HUES6 (cell line): Measurements from ENCODE around the gene ZFR2.
A peak's percentile ranks its signal among the peaks of the same experiment; 100 is the strongest.

Experiments used
- H3K27ac ChIP-seq: 2 replicates; pipeline ENCODE4 v1.7.0; 2013; ENCODE audit warnings: low read depth, mild to moderate bottlenecking, low read length, inconsistent platforms
- H3K27me3 ChIP-seq: 2 replicates; pipeline ENCODE4 v1.6.1; 2013; ENCODE audit warnings: low read length; ENCODE audit not compliant: control insufficient read depth, insufficient read depth
- H3K36me3 ChIP-seq: 2 replicates; pipeline ENCODE4 v1.6.1; 2013; ENCODE audit warnings: low read length; ENCODE audit not compliant: control insufficient read depth, insufficient read depth
- H3K4me1 ChIP-seq: 2 replicates; pipeline ENCODE4 v1.6.1; 2013; ENCODE audit warnings: low read length; ENCODE audit not compliant: control insufficient read depth, insufficient read depth
- H3K4me3 ChIP-seq: 2 replicates; pipeline ENCODE4 v1.5.1; 2013; ENCODE audit warnings: low read depth, low read length
- H3K9ac ChIP-seq: one replicate; pipeline ENCODE4 v1.6.1; 2013; ENCODE audit warnings: mild to moderate bottlenecking, low read length
- H3K9me3 ChIP-seq: 2 replicates; pipeline ENCODE4 v1.6.1; 2013; ENCODE audit warnings: low read depth, low read length; ENCODE audit not compliant: control insufficient read depth, insufficient read depth

ZFR2 gene

DNA sequence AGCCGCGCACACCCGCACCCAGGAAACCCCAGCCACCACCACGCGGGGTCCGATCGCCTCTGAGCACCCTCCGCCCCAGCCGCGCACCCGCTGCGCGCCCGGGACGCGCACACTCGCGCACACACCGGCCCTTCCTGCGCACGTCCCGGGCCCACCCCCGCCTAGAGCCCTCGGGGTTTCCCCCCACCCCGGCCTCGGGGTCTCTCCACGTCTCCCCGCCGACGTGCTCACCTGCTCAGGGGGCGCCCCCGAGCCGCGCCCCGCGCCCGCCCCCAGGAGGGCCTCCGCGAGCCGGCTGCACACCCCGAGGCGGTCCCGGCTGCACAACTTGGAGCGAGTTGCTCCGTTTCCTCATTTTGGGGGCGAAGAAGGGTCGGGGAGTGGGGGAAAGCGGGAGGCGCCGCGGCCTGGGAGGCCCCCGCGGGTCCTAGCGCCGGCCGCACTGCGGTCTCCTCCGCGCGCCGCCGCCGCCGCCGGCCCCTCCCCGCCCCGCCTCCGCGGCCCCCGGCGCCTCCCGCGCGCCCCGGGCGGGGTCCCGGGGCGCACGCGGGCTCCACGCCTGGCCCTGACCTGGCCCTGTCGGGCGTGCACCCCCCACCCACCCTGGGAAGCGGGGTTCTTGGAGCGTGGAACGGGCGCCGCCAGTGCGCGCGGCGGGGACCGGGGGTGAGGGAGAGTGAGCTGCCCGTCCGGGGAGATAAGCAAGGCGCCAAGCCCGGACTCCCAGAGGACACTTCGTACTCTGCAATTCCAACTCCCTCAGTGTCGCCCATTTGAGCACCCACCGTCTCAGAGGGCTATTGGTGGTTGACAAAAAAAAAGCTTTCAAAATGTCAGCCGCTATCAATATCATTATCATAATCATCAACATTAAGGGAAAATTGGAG, 82.7 kb downstream of the ZFR2 start, which contains the start of gene MATK:
MATK (minus strand) TSS at position 444 of the 887 bp plus-strand sequence. CDS start 1,246 bp downstream, outside the sequence.
- no peak within 1 kb of the TSS for H3K27ac ChIP-seq
- H3K4me1 ChIP-seq: peaks cover 9% of the 10 kb centered on the region; the same call in 1 of the 2 replicates
- peaks cover 45% of the 10 kb centered on the region for H3K27me3 ChIP-seq
- peaks cover 8% of the 10 kb centered on the region; the same call in 1 of the 2 replicates for H3K36me3 ChIP-seq
- peak within 1 kb of the TSS; percentile 71 for H3K4me3 ChIP-seq
- peaks cover 15% of the 10 kb centered on the region for H3K9me3 ChIP-seq
- H3K9ac ChIP-seq: peak within 1 kb of the TSS; percentile 65

DNA sequence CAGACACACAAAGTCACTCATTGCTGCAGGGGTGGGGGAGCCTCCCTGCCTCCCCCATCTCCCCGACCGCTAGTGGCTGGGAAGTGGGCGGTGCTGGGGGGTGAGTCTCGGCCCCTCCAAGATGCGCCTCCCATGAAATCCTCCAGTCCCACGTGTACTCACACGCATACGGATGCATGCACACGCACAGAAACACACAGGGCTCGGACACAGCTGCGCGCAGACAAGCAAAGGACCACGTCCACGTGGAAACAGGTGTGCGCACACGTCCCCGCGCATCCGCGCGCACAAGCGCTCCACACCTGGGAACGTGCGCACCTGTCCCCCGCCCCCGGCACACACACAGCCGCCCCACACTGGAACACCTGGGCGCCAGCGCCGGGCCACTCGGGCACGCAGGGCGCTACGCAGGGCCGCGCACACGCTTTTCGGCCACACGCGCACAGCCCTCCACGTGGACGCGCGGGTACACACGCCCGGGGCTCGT, 83.3 kb downstream of the ZFR2 start:
- H3K9me3 ChIP-seq: peaks cover 22% of the 10 kb centered on the region
- peak overlapping the region; percentile 65 for H3K9ac ChIP-seq
- H3K4me1 ChIP-seq: peaks cover 9% of the 10 kb centered on the region; the same call in 1 of the 2 replicates
- H3K27ac ChIP-seq: no peak overlapping the region
- peaks cover 8% of the 10 kb centered on the region; the same call in 1 of the 2 replicates for H3K36me3 ChIP-seq
- H3K27me3 ChIP-seq: peaks cover 40% of the 10 kb centered on the region
- H3K4me3 ChIP-seq: peak overlapping the region; percentile 71

DNA sequence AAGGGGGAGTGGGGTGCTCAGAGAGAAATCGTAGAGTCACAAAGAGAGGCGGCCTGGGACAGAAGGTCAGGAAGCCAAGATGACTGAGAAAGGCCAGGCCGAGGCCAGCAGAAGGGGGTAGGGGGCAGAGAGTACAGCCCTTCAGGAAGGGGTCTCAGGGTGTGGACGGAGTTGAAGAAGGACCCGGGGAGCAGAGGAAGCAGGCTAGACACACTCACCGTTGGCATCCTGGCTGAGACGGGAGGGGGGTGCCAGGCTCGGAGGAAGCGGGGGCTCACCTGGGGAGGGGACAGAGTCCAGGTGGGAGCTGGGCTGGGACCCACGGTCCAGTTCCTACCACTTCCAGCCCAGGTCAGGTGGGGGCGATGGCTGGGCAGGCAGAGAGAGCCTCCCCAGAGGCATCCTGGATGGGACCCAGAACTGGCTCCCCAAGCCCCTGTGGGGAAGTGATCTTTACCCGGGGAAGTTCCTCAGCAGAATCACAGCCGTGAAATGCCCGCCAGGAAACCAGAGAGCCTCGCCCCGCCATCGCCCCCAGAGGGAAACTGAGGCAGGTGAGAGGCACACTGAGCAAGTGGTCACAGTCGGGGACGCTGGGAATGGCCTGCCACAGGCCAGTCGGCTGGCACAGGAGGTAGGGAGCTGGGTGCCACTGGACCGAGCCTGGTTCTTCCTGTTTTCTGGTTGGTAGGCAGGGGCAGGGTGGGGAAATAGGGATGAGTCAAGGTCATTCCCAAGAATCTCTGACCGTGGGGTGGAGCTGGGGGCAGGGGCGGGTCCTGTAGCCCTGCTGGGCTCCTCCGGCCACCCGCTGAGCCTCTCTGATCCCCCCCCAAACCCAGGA, 84.0 kb downstream of the ZFR2 start:
- no peak overlapping the region for H3K27ac ChIP-seq

DNA sequence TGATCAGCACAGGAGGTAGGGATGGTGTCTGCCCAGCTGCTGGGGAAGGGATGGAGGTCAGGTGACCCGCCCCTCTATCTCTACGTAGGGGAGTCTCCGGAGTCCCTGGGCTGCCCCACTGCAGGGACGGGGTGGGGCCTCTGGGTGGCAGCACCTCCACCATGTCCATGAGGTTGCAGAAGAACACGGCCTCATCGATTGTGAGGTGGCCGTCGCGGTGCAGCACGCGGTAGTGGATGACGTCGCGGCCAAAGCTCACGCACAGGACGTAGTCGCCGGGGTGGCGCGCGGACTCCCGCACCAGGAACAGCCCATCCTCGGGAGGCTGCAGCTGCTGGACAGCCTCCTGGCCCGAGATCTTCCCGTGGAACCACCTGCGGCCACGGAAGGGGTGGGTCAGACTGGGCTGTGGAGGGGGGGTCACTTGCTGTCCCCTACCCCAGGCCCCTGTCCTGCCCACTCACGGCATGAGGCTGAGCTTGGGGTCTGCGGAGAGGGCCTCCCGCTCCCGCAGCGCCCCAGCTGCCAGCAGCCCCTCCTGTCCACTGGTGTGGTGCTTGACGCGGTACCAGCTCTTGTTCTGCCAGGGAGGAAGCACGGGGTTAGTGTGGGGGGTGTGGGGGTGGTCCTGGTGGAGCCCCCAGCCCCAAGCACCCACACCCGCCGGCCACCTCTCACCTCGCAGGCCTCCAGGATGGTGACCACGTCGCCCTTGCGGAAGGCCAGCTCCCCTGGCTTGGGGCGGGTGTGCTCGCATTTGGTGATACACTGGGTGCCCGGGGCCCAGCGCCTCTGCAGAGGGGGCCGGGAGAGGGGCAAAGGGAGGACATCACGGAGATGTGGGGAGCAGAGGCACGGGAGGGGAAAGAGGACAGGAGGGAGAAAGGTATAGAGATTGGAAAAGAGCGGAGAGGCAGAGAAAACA, 84.9 kb downstream of the ZFR2 start:
- Histone ChIP-seq H3K27me3 (peaks cover 34% of the 10 kb centered on the region), H3K27ac (no peak overlapping the region), H3K9me3 (peaks cover 22% of the 10 kb centered on the region), H3K4me3 (no peak overlapping the region), H3K36me3 (peaks cover 8% of the 10 kb centered on the region; the same call in 1 of the 2 replicates), H3K4me1 (peaks cover 9% of the 10 kb centered on the region; the same call in 1 of the 2 replicates), H3K9ac (no peak overlapping the region)

More for the DNA sequence above, 84.0 kb downstream of the ZFR2 start:
- H3K4me1 ChIP-seq: peaks cover 9% of the 10 kb centered on the region; the same call in 1 of the 2 replicates
- peaks cover 34% of the 10 kb centered on the region for H3K27me3 ChIP-seq
- peaks cover 8% of the 10 kb centered on the region; the same call in 1 of the 2 replicates for H3K36me3 ChIP-seq
- peak overlapping the region; percentile 71 for H3K4me3 ChIP-seq
- peaks cover 22% of the 10 kb centered on the region for H3K9me3 ChIP-seq
- H3K9ac ChIP-seq: no peak overlapping the region

DNA sequence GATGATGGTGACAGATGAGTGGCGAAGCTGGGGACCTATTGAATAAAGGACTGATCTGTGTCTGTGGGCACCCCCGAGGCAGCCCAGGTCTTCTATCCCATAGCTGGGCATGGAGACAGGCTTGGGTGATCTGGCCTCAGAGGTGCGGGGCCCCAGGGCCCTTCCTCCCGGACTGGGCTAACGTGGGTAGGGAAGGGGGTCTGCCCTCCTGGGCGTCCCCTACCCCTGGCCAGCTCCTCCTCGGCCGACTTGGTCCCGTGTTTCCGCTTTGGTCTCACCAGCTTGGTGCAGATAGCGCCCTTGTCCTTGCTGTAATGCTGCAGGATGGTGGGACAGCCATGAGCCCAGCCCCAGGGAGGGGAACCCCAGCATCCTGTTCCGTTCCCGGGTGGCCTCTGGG, 85.9 kb downstream of the ZFR2 start:
- H3K9ac ChIP-seq: no peak overlapping the region
- H3K4me1 ChIP-seq: peaks cover 9% of the 10 kb centered on the region; the same call in 1 of the 2 replicates
- H3K36me3 ChIP-seq: peaks cover 8% of the 10 kb centered on the region; the same call in 1 of the 2 replicates
- H3K4me3 ChIP-seq: no peak overlapping the region
- peaks cover 34% of the 10 kb centered on the region for H3K27me3 ChIP-seq
- no peak overlapping the region for H3K27ac ChIP-seq
- peaks cover 22% of the 10 kb centered on the region for H3K9me3 ChIP-seq

GRCh38 chr19:3782330-3782729, 86.5 kb downstream of the ZFR2 start:
- Histone ChIP-seq H3K9ac (no peak overlapping the region), H3K4me3 (no peak overlapping the region), H3K36me3 (peaks cover 8% of the 10 kb centered on the region; the same call in 1 of the 2 replicates), H3K27ac (no peak overlapping the region), H3K4me1 (peaks cover 9% of the 10 kb centered on the region; the same call in 1 of the 2 replicates), H3K9me3 (peaks cover 22% of the 10 kb centered on the region), H3K27me3 (peaks cover 34% of the 10 kb centered on the region)

DNA sequence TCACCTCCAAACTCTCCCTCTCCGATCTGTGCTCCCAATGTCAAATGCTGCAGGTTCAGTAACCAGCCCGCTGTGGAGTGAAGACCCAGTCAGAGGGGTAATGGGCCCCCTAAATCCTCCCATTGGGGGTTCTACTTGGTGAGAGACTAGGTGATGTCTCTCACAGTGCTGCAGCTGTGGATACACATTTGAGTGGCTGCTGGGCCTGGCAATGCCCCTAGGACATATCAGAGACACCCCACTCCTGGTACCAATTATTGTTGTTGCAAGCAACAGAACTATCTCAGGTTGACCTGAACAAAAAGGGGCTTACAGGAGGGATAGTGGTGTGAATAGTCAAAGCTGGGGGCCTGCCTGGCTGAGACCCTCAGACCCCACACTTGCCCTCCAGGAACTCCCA, 87.2 kb downstream of the ZFR2 start:
- peaks cover 9% of the 10 kb centered on the region; the same call in 1 of the 2 replicates for H3K4me1 ChIP-seq
- H3K9ac ChIP-seq: no peak overlapping the region
- peaks cover 22% of the 10 kb centered on the region for H3K9me3 ChIP-seq
- H3K27me3 ChIP-seq: peaks cover 28% of the 10 kb centered on the region
- no peak overlapping the region for H3K27ac ChIP-seq
- H3K4me3 ChIP-seq: no peak overlapping the region
- H3K36me3 ChIP-seq: peaks cover 8% of the 10 kb centered on the region; the same call in 1 of the 2 replicates

DNA sequence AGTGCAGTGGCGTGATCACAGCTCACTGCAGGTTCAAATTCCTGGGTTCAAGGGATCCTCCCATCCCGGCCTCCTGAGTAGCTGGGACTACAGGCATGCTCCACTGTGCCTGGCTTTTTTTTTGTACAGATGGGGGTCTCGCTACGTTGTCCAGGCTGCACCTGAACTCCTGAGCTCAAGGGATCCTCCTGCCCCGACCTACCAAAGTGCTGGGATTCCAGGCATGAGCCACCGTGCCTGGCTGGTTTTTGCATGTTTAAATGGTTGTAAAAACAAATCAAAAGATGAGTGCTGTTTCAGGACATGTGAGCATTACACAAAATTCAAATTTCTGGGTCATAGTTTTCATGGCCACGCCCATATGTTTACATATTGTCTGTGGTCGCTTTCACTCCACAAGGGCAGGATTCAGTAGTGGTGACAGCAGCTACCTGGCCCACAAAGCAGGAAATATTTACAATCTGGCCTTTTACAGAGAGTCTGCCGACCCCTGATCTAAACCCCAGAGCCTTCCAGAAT, 88.0 kb downstream of the ZFR2 start:
- peaks cover 8% of the 10 kb centered on the region; the same call in 1 of the 2 replicates for H3K36me3 ChIP-seq
- H3K4me3 ChIP-seq: no peak overlapping the region
- H3K9ac ChIP-seq: no peak overlapping the region
- peaks cover 23% of the 10 kb centered on the region for H3K27me3 ChIP-seq
- no peak overlapping the region for H3K27ac ChIP-seq
- peaks cover 9% of the 10 kb centered on the region; the same call in 1 of the 2 replicates for H3K4me1 ChIP-seq
- peaks cover 22% of the 10 kb centered on the region for H3K9me3 ChIP-seq

DNA sequence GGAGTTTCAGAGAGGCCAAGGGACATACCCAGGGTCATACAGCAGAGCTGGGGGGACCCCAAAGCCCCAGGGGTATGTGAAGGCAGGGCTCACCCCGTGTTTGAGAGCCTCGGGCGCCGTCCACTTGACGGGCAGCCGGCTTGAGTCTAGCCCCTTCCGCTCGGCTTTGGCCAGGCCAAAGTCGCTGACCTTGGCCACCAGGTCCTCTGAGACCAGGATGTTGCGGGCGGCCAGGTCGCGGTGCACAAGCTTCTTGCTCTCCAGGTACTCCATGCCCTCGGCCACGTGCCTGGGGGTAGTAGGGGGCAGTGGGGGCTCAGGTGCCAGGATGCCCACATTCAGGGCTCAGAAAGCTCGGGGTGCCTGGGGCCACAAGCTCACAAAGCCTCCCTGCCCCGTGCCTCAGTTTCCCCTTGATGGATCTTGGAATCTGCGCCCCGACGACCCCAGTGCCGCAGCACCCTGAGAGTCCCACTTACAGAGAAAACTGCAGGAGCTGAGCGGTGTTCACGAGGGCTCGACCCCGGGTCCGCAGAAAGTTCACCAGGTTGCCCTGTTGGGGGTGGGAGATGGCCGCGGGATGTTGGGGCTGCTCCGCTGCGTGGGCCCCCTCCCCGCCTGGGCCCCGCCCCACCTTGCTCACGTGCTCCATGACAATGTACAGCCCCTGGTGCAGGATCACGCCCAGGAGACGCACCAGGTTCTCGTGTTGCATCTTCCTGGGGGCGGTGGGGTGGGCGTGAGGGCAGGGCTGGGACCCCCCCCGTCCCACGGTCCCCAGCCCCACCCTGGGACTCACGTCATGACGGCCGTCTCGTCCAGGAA, 89.7 kb downstream of the ZFR2 start:
- no peaks in the 10 kb centered on the region for H3K4me1 ChIP-seq
- peaks cover 8% of the 10 kb centered on the region; the same call in 1 of the 2 replicates for H3K36me3 ChIP-seq
- no peak overlapping the region for H3K4me3 ChIP-seq
- H3K9me3 ChIP-seq: peaks cover 22% of the 10 kb centered on the region
- H3K9ac ChIP-seq: no peak overlapping the region
- no peak overlapping the region for H3K27ac ChIP-seq
- peaks cover 5% of the 10 kb centered on the region for H3K27me3 ChIP-seq
